Measurements from ENCODE around the gene OBP2A. TPM values are rescaled to one million over a fixed set of nuclear protein-coding genes. Genes with fewer than 3 reads are reported as not detected.

Gene OBP2A
- total RNA-seq = not detected in 2 replicates

DNA sequence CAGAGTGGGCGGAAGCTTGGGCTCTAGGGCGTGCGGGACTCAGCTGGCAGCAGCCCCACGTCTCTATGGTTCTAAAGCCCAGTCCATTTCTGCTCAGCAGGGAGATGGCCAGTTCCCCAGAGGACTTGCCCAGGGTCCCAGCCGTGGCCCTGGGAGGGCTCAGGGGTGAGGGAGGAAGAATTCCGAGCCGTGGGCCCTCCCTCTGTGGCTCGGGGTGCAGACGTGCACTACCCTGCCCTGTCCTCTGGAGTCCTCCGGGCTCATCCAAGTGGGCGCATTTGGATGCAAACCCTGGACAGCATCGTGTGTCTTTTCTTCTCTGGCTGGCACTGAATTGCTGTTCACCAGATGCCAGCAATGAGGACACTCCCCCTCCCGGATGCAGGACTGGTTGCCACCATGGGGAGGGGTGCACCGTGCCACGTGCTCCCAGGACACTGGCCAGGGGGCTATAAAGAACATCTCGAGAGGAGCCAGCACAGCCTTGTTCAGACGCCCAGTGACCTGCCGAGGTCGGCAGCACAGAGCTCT, at the start of gene OBP2A:
TSS of gene OBP2A (plus strand) at position 481 of the 531 bp plus-strand sequence. CDS start 55 bp downstream, outside the sequence.

GRCh38 chr9:135500525-135501260, 45.2 kb upstream of the OBP2A start, which contains the start of gene MRPS2:
MRPS2 (plus strand) TSS chr9:135500682; CDS start chr9:135500711, 29 bp downstream.

DNA sequence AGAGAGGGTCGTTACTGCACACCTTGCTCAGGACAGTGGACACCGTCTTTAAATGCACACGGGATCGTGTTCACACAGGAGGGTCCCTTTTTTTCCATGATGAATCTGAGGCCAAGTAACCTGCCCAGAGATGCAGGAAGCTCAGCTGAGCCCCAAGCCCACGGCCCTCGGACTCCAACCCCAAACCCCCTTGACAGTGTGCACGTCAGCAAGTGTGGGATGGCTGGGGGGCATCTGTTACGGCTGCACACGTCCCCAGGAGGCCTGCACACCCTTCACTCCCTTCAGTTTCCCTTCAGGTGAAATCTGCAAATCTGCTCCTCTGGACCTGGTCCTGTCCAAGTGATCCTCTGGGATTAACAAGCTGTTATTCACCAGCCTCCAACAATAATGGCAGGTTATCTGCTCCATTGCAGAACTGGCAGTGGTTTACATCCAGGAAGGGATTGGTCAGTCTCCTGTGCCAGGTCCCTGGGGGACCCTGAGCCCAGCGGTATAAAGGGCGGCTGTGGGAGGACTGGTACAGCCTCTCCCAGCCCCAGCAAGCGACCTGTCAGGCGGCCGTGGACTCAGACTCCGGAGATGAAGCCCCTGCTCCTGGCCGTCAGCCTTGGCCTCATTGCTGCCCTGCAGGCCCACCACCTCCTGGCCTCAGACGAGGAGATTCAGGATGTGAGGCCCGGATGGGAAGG, 24.9 kb upstream of the OBP2A start, which contains the start of gene LCN1:
TSS of gene LCN1 (plus strand) at position 525 of the 692 bp plus-strand sequence. CDS start at position 583, 58 bp downstream.

DNA sequence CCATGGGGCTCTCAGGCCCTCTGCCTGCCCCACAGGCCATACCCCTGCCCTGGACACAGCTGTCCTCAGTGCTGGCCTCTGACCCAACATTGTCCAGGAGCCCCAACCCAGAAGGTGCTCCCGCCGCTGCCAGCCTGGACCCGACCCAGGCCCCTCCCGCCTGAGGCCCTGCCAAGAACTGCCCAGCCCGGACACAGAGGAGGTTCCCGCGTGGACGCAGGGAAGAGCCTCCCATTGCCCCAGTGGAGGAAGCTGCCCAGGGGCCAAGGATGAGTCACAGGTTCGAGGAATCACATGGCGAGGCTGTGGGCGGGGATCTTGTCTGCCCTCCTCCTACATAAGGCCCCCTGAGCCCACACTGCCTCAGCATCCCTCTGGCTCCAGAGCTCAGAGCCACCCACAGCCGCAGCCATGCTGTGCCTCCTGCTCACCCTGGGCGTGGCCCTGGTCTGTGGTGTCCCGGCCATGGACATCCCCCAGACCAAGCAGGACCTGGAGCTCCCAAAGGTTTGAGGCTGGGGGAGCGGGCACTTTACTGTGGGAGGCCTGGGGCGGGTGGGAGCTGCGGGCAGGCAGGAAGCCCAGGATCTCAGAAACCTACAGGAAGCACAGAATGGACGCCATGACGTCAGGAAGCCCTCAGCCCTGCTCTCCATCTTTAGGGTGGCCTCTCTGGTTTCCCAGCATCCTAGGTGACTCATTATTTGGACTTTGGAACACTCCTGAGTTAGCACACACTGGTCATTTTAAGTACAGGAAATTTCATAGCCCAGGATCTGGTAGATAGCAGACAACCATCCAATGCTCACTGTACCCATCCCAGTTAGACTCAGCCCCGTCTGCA, 15.7 kb downstream of the OBP2A start, which contains the start of gene PAEP:
TSS of gene PAEP (plus strand) at position 366 of the 844 bp plus-strand sequence.

Other genes with a start within 250 kb of the OBP2A start
- gene PPP1R26, start 66.3 kb upstream of the OBP2A start, total RNA-seq = 26.7 and 30.4 TPM in 2 replicates
- gene MRPS2, start 45.4 kb upstream of the OBP2A start, total RNA-seq = 18.8 and 21.8 TPM in 2 replicates
- gene LCN1, start 24.7 kb upstream of the OBP2A start, total RNA-seq = not detected in 2 replicates
- gene PAEP, start 15.6 kb downstream of the OBP2A start, total RNA-seq = not detected in 2 replicates
- not detected in 2 replicates for gene GLT6D1, start 93.4 kb downstream of the OBP2A start, total RNA-seq
- gene LCN9, start 117.2 kb downstream of the OBP2A start, total RNA-seq = not detected in 2 replicates
- not detected in 2 replicates for gene SOHLH1, start 153.4 kb downstream of the OBP2A start, total RNA-seq
- not detected in 2 replicates for gene KCNT1, start 156.1 kb downstream of the OBP2A start, total RNA-seq

All from nasal cavity respiratory epithelium epithelial cell of viscerocranial mucosa (primary cell).